ENCODE results near the gene OR51E1.

- TF ChIP-seq, protein P1, sequence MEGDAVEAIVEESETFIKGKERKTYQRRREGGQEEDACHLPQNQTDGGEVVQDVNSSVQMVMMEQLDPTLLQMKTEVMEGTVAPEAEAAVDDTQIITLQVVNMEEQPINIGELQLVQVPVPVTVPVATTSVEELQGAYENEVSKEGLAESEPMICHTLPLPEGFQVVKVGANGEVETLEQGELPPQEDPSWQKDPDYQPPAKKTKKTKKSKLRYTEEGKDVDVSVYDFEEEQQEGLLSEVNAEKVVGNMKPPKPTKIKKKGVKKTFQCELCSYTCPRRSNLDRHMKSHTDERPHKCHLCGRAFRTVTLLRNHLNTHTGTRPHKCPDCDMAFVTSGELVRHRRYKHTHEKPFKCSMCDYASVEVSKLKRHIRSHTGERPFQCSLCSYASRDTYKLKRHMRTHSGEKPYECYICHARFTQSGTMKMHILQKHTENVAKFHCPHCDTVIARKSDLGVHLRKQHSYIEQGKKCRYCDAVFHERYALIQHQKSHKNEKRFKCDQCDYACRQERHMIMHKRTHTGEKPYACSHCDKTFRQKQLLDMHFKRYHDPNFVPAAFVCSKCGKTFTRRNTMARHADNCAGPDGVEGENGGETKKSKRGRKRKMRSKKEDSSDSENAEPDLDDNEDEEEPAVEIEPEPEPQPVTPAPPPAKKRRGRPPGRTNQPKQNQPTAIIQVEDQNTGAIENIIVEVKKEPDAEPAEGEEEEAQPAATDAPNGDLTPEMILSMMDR (IDR thresholded peaks at IDR 0.05): no peak
- no peak for TF ChIP-seq POLR2A (IDR thresholded peaks at IDR 0.05; ENCODE audit: low read depth)
Observed at GRCh38 chr11:4641501-4641900, 2.3 kb upstream of the OR51E1 start.
